Endodermal cell (in vitro differentiated cells): ENCODE measurements around the gene LAMA1. TPM values are rescaled to one million over a fixed set of nuclear protein-coding genes. Genes with fewer than 3 reads are reported as not detected.
A peak's percentile ranks its signal among the peaks of the same experiment; 100 is the strongest.

Experiments
- DNase-seq: peaks from one replicate; pipeline ENCODE4 v3.0.0-alpha.2; 2017
- H3K27ac ChIP-seq: 2 replicates; pipeline ENCODE4 v1.5.1; 2013; ENCODE audit warnings: mild to moderate bottlenecking, low read depth, low read length, moderate library complexity
- H3K27me3 ChIP-seq: 2 replicates; pipeline ENCODE4 v1.6.1; 2013; ENCODE audit warnings: mild to moderate bottlenecking, low read length, moderate library complexity; ENCODE audit not compliant: insufficient read depth, control insufficient read depth, poor library complexity, severe bottlenecking
- H3K36me3 ChIP-seq: 2 replicates; pipeline ENCODE4 v1.7.0; 2013; ENCODE audit warnings: mild to moderate bottlenecking, low read length, moderate library complexity; ENCODE audit not compliant: control insufficient read depth, insufficient read depth
- H3K4me1 ChIP-seq: one replicate; pipeline ENCODE4 v1.7.0; 2013; ENCODE audit warnings: low read length; ENCODE audit not compliant: control insufficient read depth, insufficient read depth
- H3K4me3 ChIP-seq: 2 replicates; pipeline ENCODE4 v1.5.1; 2013; ENCODE audit warnings: mild to moderate bottlenecking, low read length, moderate library complexity
- H3K9ac ChIP-seq: 2 replicates; pipeline ENCODE4 v1.6.1; 2013; ENCODE audit warnings: mild to moderate bottlenecking, low read length, moderate library complexity; ENCODE audit not compliant: poor library complexity, severe bottlenecking; ENCODE audit errors: extremely low read depth
- H3K9me3 ChIP-seq: 2 replicates; pipeline ENCODE4 v1.6.1; 2013; ENCODE audit warnings: mild to moderate bottlenecking, low read length, moderate library complexity; ENCODE audit not compliant: control insufficient read depth
- H3K27ac Mint-ChIP-seq: 2 replicates; pipeline ENCODE4 v1.8.0; 2020; ENCODE audit warnings: mixed read lengths
- H3K27me3 Mint-ChIP-seq: 2 replicates; pipeline ENCODE4 v1.8.0; 2021; ENCODE audit warnings: mild to moderate bottlenecking, mixed read lengths; ENCODE audit not compliant: insufficient read depth
- H3K36me3 Mint-ChIP-seq: 2 replicates; pipeline ENCODE4 v1.8.0; 2020; ENCODE audit warnings: low read depth, mixed read lengths
- H3K4me1 Mint-ChIP-seq: 2 replicates; pipeline ENCODE4 v1.8.0; 2020; ENCODE audit warnings: mixed read lengths
- H3K4me3 Mint-ChIP-seq: 2 replicates; pipeline ENCODE4 v1.8.0; 2020; ENCODE audit warnings: mild to moderate bottlenecking, moderate library complexity, mixed read lengths
- H3K9me3 Mint-ChIP-seq: 2 replicates; pipeline ENCODE4 v1.8.0; 2020; ENCODE audit warnings: mild to moderate bottlenecking, mixed read lengths
- WGBS, 2 experiments: methylation state at CpG; one replicate each; pipeline versions ENCODE4 v1.1.5 to v1.1.7; 2013; ENCODE audit warnings: missing lambda C conversion rate in 2 of 2, mixed read lengths in 1 of 2; ENCODE audit not compliant: insufficient coverage in 1 of 2, insufficient read length in 1 of 2; 5-methylcytosine and 5-hydroxymethylcytosine counted together
- total RNA-seq, 2 donors: library from RNA; stranded (reverse); fragmentation: NEBNext Ultra II Directional in 1 of 2; extraction: Animal tissue kit (Norgen Biotek cat#: 25700) in 1 of 2; gene quantifications; 2 replicates in 1 of 2; 3 replicates in 1 of 2; pipeline ENCODE4 v1.2.1, GENCODE V29; 2021
- TF ChIP-seq, protein P1 (sequence below): fragments of 200-600 bp; sonication (generic); conservative IDR thresholded peaks from 2 replicates; pipeline ENCODE4 v1.5.0; 2021; ENCODE audit warnings: antibody characterized with exemption, mild to moderate bottlenecking

Gene LAMA1
- total RNA-seq, 2 donors from 2014 or later, result 198 to 316 TPM

DNA sequence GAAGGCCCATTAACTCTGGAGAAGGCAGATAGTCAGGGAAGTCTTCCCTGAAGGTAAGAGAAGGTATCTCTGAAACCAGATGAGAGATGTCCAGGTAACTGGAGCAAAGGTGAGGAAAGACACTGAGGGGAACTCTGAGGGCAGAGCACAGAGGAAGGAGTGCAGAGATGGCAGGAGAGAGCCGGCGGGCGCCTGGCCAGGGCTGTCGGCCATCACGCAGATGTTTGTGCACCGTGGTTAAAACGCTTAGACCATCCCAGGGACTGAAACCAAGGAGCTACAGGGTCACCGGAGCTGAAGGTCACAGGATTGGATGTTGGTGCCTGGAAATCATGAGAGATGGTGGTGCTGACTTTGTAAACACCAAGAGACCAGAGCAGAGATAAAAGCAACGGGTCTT is 55.4 kb downstream of the LAMA1 start:
- Histone ChIP-seq H3K36me3 (peaks cover 66% of the 10 kb centered on the region), H3K27ac (no peak overlapping the region), H3K4me3 (no peak overlapping the region), H3K4me1 (no peaks in the 10 kb centered on the region), H3K9me3 (peaks cover 11% of the 10 kb centered on the region), H3K27me3 (no peaks in the 10 kb centered on the region), H3K9ac (no peak overlapping the region)
- H3K36me3 Mint-ChIP-seq, result peaks cover 56% of the 10 kb centered on the region
- H3K9me3 Mint-ChIP-seq, result peaks cover 3% of the 10 kb centered on the region
- no peaks in the 10 kb centered on the region for H3K27me3 Mint-ChIP-seq
- H3K4me3 Mint-ChIP-seq, result no peak overlapping the region
- 94 to 95% methylated on average over 2 to 9 of the region's 9 CpGs for WGBS, 2 experiments
- H3K27ac Mint-ChIP-seq, result peak overlapping the region; percentile 24
- TF ChIP-seq, protein P1, sequence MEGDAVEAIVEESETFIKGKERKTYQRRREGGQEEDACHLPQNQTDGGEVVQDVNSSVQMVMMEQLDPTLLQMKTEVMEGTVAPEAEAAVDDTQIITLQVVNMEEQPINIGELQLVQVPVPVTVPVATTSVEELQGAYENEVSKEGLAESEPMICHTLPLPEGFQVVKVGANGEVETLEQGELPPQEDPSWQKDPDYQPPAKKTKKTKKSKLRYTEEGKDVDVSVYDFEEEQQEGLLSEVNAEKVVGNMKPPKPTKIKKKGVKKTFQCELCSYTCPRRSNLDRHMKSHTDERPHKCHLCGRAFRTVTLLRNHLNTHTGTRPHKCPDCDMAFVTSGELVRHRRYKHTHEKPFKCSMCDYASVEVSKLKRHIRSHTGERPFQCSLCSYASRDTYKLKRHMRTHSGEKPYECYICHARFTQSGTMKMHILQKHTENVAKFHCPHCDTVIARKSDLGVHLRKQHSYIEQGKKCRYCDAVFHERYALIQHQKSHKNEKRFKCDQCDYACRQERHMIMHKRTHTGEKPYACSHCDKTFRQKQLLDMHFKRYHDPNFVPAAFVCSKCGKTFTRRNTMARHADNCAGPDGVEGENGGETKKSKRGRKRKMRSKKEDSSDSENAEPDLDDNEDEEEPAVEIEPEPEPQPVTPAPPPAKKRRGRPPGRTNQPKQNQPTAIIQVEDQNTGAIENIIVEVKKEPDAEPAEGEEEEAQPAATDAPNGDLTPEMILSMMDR, result no peak
- H3K4me1 Mint-ChIP-seq, result peaks cover 41% of the 10 kb centered on the region
- DNase-seq, result no peak

DNA sequence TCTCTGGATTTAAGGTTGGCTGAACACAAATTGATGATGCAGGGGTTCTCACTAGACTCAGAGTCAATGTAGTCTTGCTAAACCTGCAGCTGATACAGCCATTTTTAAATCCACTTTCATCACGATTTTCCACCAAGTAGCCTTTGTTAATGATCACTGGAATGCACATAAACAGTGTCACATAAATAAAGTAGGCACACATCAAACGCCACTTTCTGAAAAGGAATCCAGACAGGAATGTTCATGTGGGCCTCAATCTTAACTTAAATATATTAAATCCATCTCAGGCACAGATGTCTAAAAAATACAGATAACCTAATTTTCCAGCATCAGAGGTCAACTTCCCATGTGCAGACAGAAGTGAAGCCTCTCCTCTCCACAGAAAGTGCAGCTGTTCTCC is 58.3 kb downstream of the LAMA1 start:
- Mint-ChIP-seq H3K27me3 (no peaks in the 10 kb centered on the region), H3K4me1 (peaks cover 33% of the 10 kb centered on the region), H3K27ac (no peak overlapping the region), H3K4me3 (no peak overlapping the region), H3K9me3 (peaks cover 3% of the 10 kb centered on the region), H3K36me3 (peaks cover 61% of the 10 kb centered on the region)
- no peaks in the 10 kb centered on the region for H3K27me3 ChIP-seq
- DNase-seq, result no peak
- H3K4me3 ChIP-seq, result no peak overlapping the region
- peaks cover 59% of the 10 kb centered on the region for H3K36me3 ChIP-seq
- WGBS, 2 experiments, result 94 to 100% methylated on average over 1 to 2 of the region's 2 CpGs
- no peaks in the 10 kb centered on the region for H3K4me1 ChIP-seq
- peak overlapping the region; percentile 69 for H3K27ac ChIP-seq
- TF ChIP-seq, protein P1, result no peak
- peaks cover 11% of the 10 kb centered on the region for H3K9me3 ChIP-seq
- H3K9ac ChIP-seq, result no peak overlapping the region

DNA sequence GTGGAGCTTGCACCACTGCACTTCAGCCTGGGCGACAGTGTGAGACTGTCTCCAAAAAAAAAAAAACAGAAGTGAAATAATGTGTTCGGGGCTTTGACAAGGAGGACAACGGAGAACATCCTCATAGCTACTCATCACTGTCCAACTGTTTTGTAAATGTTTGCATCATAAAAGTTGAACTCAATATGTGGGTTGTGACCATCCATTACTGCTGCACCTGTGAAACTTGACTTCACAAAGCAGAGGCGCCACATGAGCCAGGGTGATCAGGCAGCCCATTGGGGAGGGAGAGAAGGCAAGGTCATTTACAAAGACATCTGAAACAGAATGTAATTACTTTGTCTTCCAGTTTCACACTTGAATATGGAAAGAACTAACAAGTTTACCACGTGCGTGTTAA is 61.6 kb downstream of the LAMA1 start:
- Mint-ChIP-seq H3K4me3 (no peak overlapping the region), H3K4me1 (peaks cover 6% of the 10 kb centered on the region), H3K9me3 (peaks cover 3% of the 10 kb centered on the region), H3K36me3 (peaks cover 62% of the 10 kb centered on the region), H3K27me3 (no peaks in the 10 kb centered on the region), H3K27ac (no peak overlapping the region)
- Histone ChIP-seq H3K27me3 (no peaks in the 10 kb centered on the region), H3K9me3 (peaks cover 11% of the 10 kb centered on the region), H3K9ac (no peak overlapping the region), H3K4me1 (no peaks in the 10 kb centered on the region), H3K27ac (no peak overlapping the region), H3K36me3 (peaks cover 51% of the 10 kb centered on the region), H3K4me3 (no peak overlapping the region)
- DNase-seq, result no peak
- 89 to 98% methylated on average over 4 to 6 of the region's 6 CpGs for WGBS, 2 experiments
- TF ChIP-seq, protein P1, result no peak
